ENCODE data around the gene EHMT1.

EHMT1 gene

DNA sequence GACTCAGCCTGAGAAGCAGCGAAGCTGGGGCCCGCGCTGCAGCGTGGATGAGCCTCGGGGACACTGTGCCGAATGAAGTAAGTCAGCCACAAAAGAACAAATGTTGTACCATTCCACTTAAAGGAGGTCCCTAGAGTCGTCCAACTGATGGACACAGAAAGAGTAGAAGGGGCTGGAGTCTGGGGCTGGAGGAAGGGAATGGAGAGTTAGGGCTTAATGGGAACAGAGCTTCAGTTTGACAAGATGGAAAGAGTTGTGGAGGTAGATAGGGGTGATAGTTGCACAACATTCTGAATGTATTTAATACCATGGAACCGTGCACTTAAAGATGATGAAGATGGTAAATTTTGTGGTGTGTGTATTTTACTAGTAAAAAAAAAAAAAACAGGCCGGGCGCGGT lies 119.9 kb downstream of the EHMT1 start:
- DNase-seq (ENCODE audit: low read depth in 1 of 2, low spot score in 1 of 2) = no peak
- H3K27ac ChIP-seq (replicated peaks) = no peak overlapping the region
- H3K27me3 ChIP-seq (ENCODE audit: insufficient read depth, poor library complexity, severe bottlenecking) = no peaks in the 10 kb centered on the region
- no peak overlapping the region for H3K4me3 ChIP-seq (replicated peaks; ENCODE audit: insufficient read depth, low read length)
- TF ChIP-seq, protein P1, sequence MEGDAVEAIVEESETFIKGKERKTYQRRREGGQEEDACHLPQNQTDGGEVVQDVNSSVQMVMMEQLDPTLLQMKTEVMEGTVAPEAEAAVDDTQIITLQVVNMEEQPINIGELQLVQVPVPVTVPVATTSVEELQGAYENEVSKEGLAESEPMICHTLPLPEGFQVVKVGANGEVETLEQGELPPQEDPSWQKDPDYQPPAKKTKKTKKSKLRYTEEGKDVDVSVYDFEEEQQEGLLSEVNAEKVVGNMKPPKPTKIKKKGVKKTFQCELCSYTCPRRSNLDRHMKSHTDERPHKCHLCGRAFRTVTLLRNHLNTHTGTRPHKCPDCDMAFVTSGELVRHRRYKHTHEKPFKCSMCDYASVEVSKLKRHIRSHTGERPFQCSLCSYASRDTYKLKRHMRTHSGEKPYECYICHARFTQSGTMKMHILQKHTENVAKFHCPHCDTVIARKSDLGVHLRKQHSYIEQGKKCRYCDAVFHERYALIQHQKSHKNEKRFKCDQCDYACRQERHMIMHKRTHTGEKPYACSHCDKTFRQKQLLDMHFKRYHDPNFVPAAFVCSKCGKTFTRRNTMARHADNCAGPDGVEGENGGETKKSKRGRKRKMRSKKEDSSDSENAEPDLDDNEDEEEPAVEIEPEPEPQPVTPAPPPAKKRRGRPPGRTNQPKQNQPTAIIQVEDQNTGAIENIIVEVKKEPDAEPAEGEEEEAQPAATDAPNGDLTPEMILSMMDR (IDR thresholded peaks at IDR 0.05; ENCODE audit: insufficient read depth, low read length) = no peak
- no peak for TF ChIP-seq GABPA (IDR thresholded peaks at IDR 0.05; ENCODE audit: low read depth)
- no peak for TF ChIP-seq REST (IDR thresholded peaks at IDR 0.05; ENCODE audit: insufficient replicate concordance, low read depth)
- no peak for TF ChIP-seq SPI1 (IDR thresholded peaks at IDR 0.05; ENCODE audit: borderline replicate concordance, low read depth)
- TF ChIP-seq POLR2AphosphoS5 (IDR thresholded peaks at IDR 0.05; ENCODE audit: low read depth) = no peak

GRCh38 chr9:137739371-137740309 lies 120.8 kb downstream of the EHMT1 start:
- H3K27ac ChIP-seq (replicated peaks) = no peak overlapping the region
- TF ChIP-seq REST (IDR thresholded peaks at IDR 0.05; ENCODE audit: insufficient replicate concordance, low read depth) (no peak), POLR2AphosphoS5 (IDR thresholded peaks at IDR 0.05; ENCODE audit: low read depth) (no peak), GABPA (IDR thresholded peaks at IDR 0.05; ENCODE audit: low read depth) (no peak), SPI1 (IDR thresholded peaks at IDR 0.05; ENCODE audit: borderline replicate concordance, low read depth) (no peak)
- TF ChIP-seq, protein P1 (IDR thresholded peaks at IDR 0.05; ENCODE audit: insufficient read depth, low read length) = no peak

DNA sequence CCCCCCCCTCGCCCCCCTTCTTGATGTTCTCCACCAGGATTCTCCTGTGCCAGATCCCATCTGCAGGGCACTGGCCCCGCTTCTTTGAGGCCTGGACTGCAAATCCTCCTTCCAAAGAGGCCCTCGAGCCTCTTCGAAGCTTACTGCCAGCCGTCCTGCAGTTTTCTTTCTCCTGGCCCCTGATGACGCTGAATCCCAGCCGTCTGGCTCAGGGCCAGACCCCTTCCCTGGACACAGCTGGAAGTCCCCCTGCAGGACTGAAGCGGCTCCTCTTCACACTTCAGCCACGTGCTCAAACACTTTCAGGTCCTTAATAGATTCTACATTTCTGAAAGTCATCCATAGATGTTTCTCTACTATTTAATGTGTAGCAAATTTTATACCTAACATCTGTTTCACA lies 121.5 kb downstream of the EHMT1 start:
- no peak overlapping the region for H3K27ac ChIP-seq (replicated peaks)
- H3K27me3 ChIP-seq (ENCODE audit: insufficient read depth, poor library complexity, severe bottlenecking) = no peaks in the 10 kb centered on the region
- no peak for TF ChIP-seq SPI1 (IDR thresholded peaks at IDR 0.05; ENCODE audit: borderline replicate concordance, low read depth)
- no peak for TF ChIP-seq REST (IDR thresholded peaks at IDR 0.05; ENCODE audit: insufficient replicate concordance, low read depth)
- TF ChIP-seq, protein P1 (IDR thresholded peaks at IDR 0.05; ENCODE audit: insufficient read depth, low read length) = no peak
- no peak for TF ChIP-seq GABPA (IDR thresholded peaks at IDR 0.05; ENCODE audit: low read depth)
- no peak for TF ChIP-seq POLR2AphosphoS5 (IDR thresholded peaks at IDR 0.05; ENCODE audit: low read depth)
- no peak for DNase-seq (ENCODE audit: low read depth in 1 of 2, low spot score in 1 of 2)
- H3K4me3 ChIP-seq (replicated peaks; ENCODE audit: insufficient read depth, low read length) = no peak overlapping the region

More at GRCh38 chr9:137739371-137740309, 120.8 kb downstream of the EHMT1 start:
- H3K4me3 ChIP-seq (replicated peaks; ENCODE audit: insufficient read depth, low read length) = no peak overlapping the region
- DNase-seq (ENCODE audit: low read depth in 1 of 2, low spot score in 1 of 2) = no peak
- H3K27me3 ChIP-seq (ENCODE audit: insufficient read depth, poor library complexity, severe bottlenecking) = no peaks in the 10 kb centered on the region
